Dedifferentiated amniotic fluid mesenchymal stem cell (primary cell): ENCODE measurements around the gene HIPK3.

ENCODE experiments used
- DNase-seq: peaks from one replicate; pipeline ENCODE4 v3.0.0-alpha.2; 2016; ENCODE audit errors: extremely low spot score

The HIPK3 gene

GRCh38 chr11:33390944-33391892 is 134.0 kb downstream of the HIPK3 start:
- no peak for DNase-seq

GRCh38 chr11:33391893-33392251 is 134.7 kb downstream of the HIPK3 start:
- DNase-seq: no peak

- DNase-seq: no peak
Measured at GRCh38 chr11:33394431-33395109, 137.4 kb downstream of the HIPK3 start.

GRCh38 chr11:33396361-33396760 is 139.2 kb downstream of the HIPK3 start:
- no peak for DNase-seq

GRCh38 chr11:33399421-33399820 is 142.2 kb downstream of the HIPK3 start:
- no peak for DNase-seq

GRCh38 chr11:33402066-33402465 is 144.9 kb downstream of the HIPK3 start:
- no peak for DNase-seq

GRCh38 chr11:33403344-33403743 is 146.2 kb downstream of the HIPK3 start:
- DNase-seq: no peak

- no peak for DNase-seq
Measured at GRCh38 chr11:33405834-33406602, 148.8 kb downstream of the HIPK3 start.
